H9 (cell line): ENCODE data around the gene MYT1. TPM values are rescaled to one million over a fixed set of nuclear protein-coding genes. Genes with fewer than 3 reads are reported as not detected.

Source experiments
- DNase-seq: peaks from one replicate; pipeline ENCODE4 v3.0.0-alpha.2; 2017
- H2AFZ ChIP-seq: one replicate; pipeline ENCODE4 v1.6.1; 2013; ENCODE audit warnings: mild to moderate bottlenecking, low read length, control low read depth, moderate library complexity
- H2AK5ac ChIP-seq: 2 replicates; pipeline ENCODE4 v1.6.1; 2013; ENCODE audit warnings: low read length, control low read depth, mixed read lengths; ENCODE audit not compliant: insufficient read length
- H2BK120ac ChIP-seq: one replicate; pipeline ENCODE4 v1.6.1; 2013; ENCODE audit warnings: low read depth, mild to moderate bottlenecking, low read length, control low read depth, inconsistent platforms; ENCODE audit not compliant: poor library complexity, severe bottlenecking
- H2BK12ac ChIP-seq: 2 replicates; pipeline ENCODE4 v1.6.1; 2013; ENCODE audit warnings: low read length, control low read depth, mixed read lengths, low read depth; ENCODE audit not compliant: insufficient read length
- H2BK15ac ChIP-seq: 2 replicates; pipeline ENCODE4 v1.6.1; 2013; ENCODE audit warnings: low read depth, low read length, control low read depth
- H2BK20ac ChIP-seq: one replicate; pipeline ENCODE4 v1.6.1; 2013; ENCODE audit warnings: low read depth, mild to moderate bottlenecking, low read length, control low read depth, inconsistent platforms; ENCODE audit not compliant: poor library complexity, severe bottlenecking
- H2BK5ac ChIP-seq: 2 replicates; pipeline ENCODE4 v1.6.1; 2013; ENCODE audit warnings: low read length, control low read depth, mixed read lengths; ENCODE audit not compliant: insufficient read length
- H3K14ac ChIP-seq: 2 replicates; pipeline ENCODE4 v1.6.1; 2013; ENCODE audit warnings: low read length, control low read depth; ENCODE audit not compliant: insufficient read depth
- H3K18ac ChIP-seq: 2 replicates; pipeline ENCODE4 v1.6.1; 2013; ENCODE audit warnings: low read depth, mild to moderate bottlenecking, mixed read lengths, low read length, control low read depth; ENCODE audit not compliant: insufficient read length
- H3K23ac ChIP-seq: 2 replicates; pipeline ENCODE4 v1.6.1; 2013; ENCODE audit warnings: low read length, control low read depth, mixed read lengths, low read depth; ENCODE audit not compliant: insufficient read length
- H3K23me2 ChIP-seq: 2 replicates; pipeline ENCODE4 v1.6.1; 2013; ENCODE audit warnings: low read depth, mild to moderate bottlenecking, mixed read lengths, low read length, control low read depth; ENCODE audit not compliant: insufficient read length, poor library complexity, severe bottlenecking
- H3K27ac ChIP-seq: 2 replicates; pipeline ENCODE4 v1.5.1; 2013; ENCODE audit warnings: low read length, control low read depth, mixed read lengths, low read depth; ENCODE audit not compliant: insufficient read length
- H3K27me3 ChIP-seq: 2 replicates; pipeline ENCODE4 v1.6.1; 2013; ENCODE audit warnings: low read length, control low read depth, inconsistent platforms; ENCODE audit not compliant: insufficient read depth
- H3K4ac ChIP-seq: 2 replicates; pipeline ENCODE4 v1.6.1; 2013; ENCODE audit warnings: low read depth, mild to moderate bottlenecking, control low read depth, inconsistent platforms, low read length, moderate library complexity
- H3K4me1 ChIP-seq: 2 replicates; pipeline ENCODE4 v1.6.1; 2013; ENCODE audit warnings: low read length, control low read depth, inconsistent platforms; ENCODE audit not compliant: insufficient read depth
- H3K4me2 ChIP-seq: 2 replicates; pipeline ENCODE4 v1.6.1; 2013; ENCODE audit warnings: low read length, control low read depth, mixed read lengths; ENCODE audit not compliant: insufficient read length, insufficient read depth
- H3K56ac ChIP-seq: 2 replicates; pipeline ENCODE4 v1.6.1; 2013; ENCODE audit warnings: low read depth, mild to moderate bottlenecking, mixed read lengths, low read length, control low read depth; ENCODE audit not compliant: insufficient read length
- H3K79me1 ChIP-seq: 2 replicates; pipeline ENCODE4 v1.6.1; 2013; ENCODE audit warnings: low read depth, mild to moderate bottlenecking, moderate library complexity, low read length, control low read depth, inconsistent platforms; ENCODE audit not compliant: insufficient read depth, poor library complexity, severe bottlenecking
- H3K79me2 ChIP-seq: 2 replicates; pipeline ENCODE4 v1.6.1; 2013; ENCODE audit warnings: low read length, control low read depth, inconsistent platforms; ENCODE audit not compliant: insufficient read depth
- H3K9ac ChIP-seq: 2 replicates; pipeline ENCODE4 v1.6.1; 2013; ENCODE audit warnings: low read length, control low read depth, mixed read lengths; ENCODE audit not compliant: insufficient read length; ENCODE audit errors: extremely low read depth
- H3K9me3 ChIP-seq: one replicate; pipeline ENCODE4 v1.6.1; 2013; ENCODE audit warnings: low read depth, low read length, inconsistent platforms; ENCODE audit not compliant: control insufficient read depth
- H3T11ph ChIP-seq: one replicate; pipeline ENCODE4 v1.6.1; 2013; ENCODE audit warnings: mild to moderate bottlenecking, low read length, control low read depth, inconsistent platforms
- H4K20me1 ChIP-seq: one replicate; pipeline ENCODE4 v1.6.1; 2013; ENCODE audit not compliant: control insufficient read depth, insufficient read length, insufficient read depth
- H4K5ac ChIP-seq: 2 replicates; pipeline ENCODE4 v1.6.1; 2013; ENCODE audit warnings: low read depth, mild to moderate bottlenecking, mixed read lengths, low read length, control low read depth; ENCODE audit not compliant: insufficient read length
- H4K8ac ChIP-seq: replicated peaks from 2 replicates; pipeline ENCODE4 v1.6.1; 2013; ENCODE audit warnings: low read length, control low read depth, mixed read lengths, low read depth; ENCODE audit not compliant: insufficient read length
- H4K91ac ChIP-seq: 2 replicates; pipeline ENCODE4 v1.6.1; 2013; ENCODE audit warnings: low read depth, mild to moderate bottlenecking, moderate library complexity, mixed read lengths, low read length, control low read depth; ENCODE audit not compliant: insufficient read length
- H3K27ac Mint-ChIP-seq, 3 experiments: 2 replicates in 2 of 3; 3 replicates in 1 of 3; pipeline ENCODE4 v1.8.0; 2020 to 2021; ENCODE audit warnings: mixed read lengths in 3 of 3, mild to moderate bottlenecking in 1 of 3, moderate library complexity in 1 of 3
- H3K27me3 Mint-ChIP-seq: 2 replicates; pipeline ENCODE4 v1.8.0; 2021; ENCODE audit warnings: low read depth, mild to moderate bottlenecking, moderate library complexity, mixed read lengths
- H3K36me3 Mint-ChIP-seq, 3 experiments: 2 replicates in 2 of 3; 3 replicates in 1 of 3; pipeline ENCODE4 v1.8.0; 2020 to 2021; ENCODE audit warnings: low read depth in 3 of 3, mixed read lengths in 3 of 3; ENCODE audit not compliant: insufficient read depth in 1 of 3
- H3K4me1 Mint-ChIP-seq, 2 experiments: 2 replicates each; pipeline ENCODE4 v1.8.0; 2020; ENCODE audit warnings: mixed read lengths in 2 of 2
- H3K4me3 Mint-ChIP-seq, 2 experiments: 2 replicates in 1 of 2; 3 replicates in 1 of 2; pipeline ENCODE4 v1.8.0; 2020 to 2021; ENCODE audit warnings: mild to moderate bottlenecking in 2 of 2, mixed read lengths in 2 of 2, moderate library complexity in 1 of 2
- H3K9me3 Mint-ChIP-seq, 2 experiments: 2 replicates in 1 of 2; 3 replicates in 1 of 2; pipeline ENCODE4 v1.8.0; 2020; ENCODE audit warnings: mild to moderate bottlenecking in 2 of 2, mixed read lengths in 2 of 2, moderate library complexity in 1 of 2
- WGBS: extraction: QIAGEN DNeasy Blood & Tissue Kit; methylation state at CpG from one replicate; pipeline ENCODE4 v1.1.7; 2013; ENCODE audit warnings: missing lambda C conversion rate, low lambda C conversion rate, mixed read lengths; ENCODE audit not compliant: insufficient read length; ENCODE audit errors: extremely low coverage; 5-methylcytosine and 5-hydroxymethylcytosine counted together
- total RNA-seq: library from RNA; stranded (reverse); gene quantifications from 2 replicates; pipeline ENCODE4 v1.2.1, GENCODE V29; 2021
- TF ChIP-seq, protein P1 (sequence below): fragments of 200-600 bp; sonication (generic); conservative IDR thresholded peaks from 3 replicates; pipeline ENCODE4 v1.8.0; 2021; ENCODE audit warnings: antibody characterized with exemption, mild to moderate bottlenecking

Gene MYT1
- total RNA-seq, 1 experiment from 2014 or later: 0.79 TPM

DNA sequence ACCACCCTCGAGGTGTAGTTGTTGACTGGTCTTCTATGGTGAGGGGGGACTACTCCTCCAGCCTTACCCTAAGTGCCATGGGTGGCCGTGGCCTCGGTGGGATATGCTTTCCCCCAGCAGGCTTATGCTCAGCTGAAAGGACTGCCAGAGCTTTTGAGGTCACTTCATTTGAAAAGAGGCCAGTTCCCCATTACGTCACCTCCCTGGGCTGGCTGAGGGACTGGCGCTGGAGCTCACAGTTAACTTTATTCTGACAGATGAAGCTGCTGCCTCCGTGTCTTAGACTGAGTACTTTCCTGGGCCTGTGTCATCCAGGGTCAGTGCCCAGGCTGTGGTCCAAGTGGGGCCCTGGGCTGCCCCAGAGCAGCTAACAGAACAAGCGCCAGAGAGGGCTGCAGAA is 48.5 kb downstream of the MYT1 start:
- no peak overlapping the region for H2BK5ac ChIP-seq
- H4K8ac ChIP-seq: no peak overlapping the region
- H3K4ac ChIP-seq: no peak overlapping the region
- H3K18ac ChIP-seq: no peak overlapping the region
- H3K36me3 Mint-ChIP-seq: no peaks in the 10 kb centered on the region; a peak in 1 of 7 replicates
- no peak overlapping the region for H3K9ac ChIP-seq
- no peak overlapping the region for H3K23ac ChIP-seq
- H2BK12ac ChIP-seq: no peak overlapping the region
- no peak overlapping the region for H3K56ac ChIP-seq
- no CpG with 5 or more reads among the region's 7 CpGs for WGBS
- no peak overlapping the region for H2BK20ac ChIP-seq
- H3K23me2 ChIP-seq: peaks cover 2% of the 10 kb centered on the region
- no peaks in the 10 kb centered on the region for H3K79me1 ChIP-seq
- H2AFZ ChIP-seq: no peak overlapping the region
- no peaks in the 10 kb centered on the region for H3K79me2 ChIP-seq
- no peak overlapping the region for H3K14ac ChIP-seq
- H3K4me3 Mint-ChIP-seq: no peak overlapping the region
- H4K5ac ChIP-seq: no peak overlapping the region
- no peaks in the 10 kb centered on the region for H3K9me3 ChIP-seq
- H3K27ac Mint-ChIP-seq: peak overlapping the region in 1 of 3 experiments; percentile 40; a peak in 1 of 7 replicates
- H3K4me1 Mint-ChIP-seq: peaks cover 11 to 12% of the 10 kb centered on the region in 2 experiments
- H3K4me1 ChIP-seq: no peaks in the 10 kb centered on the region
- DNase-seq: no peak
- no peaks in the 10 kb centered on the region for H3K9me3 Mint-ChIP-seq
- H3K4me2 ChIP-seq: no peak overlapping the region
- no peak overlapping the region for H2BK120ac ChIP-seq
- H4K20me1 ChIP-seq: peaks cover 2% of the 10 kb centered on the region
- no peak overlapping the region for H3K27ac ChIP-seq
- H3K27me3 Mint-ChIP-seq: peaks cover 6% of the 10 kb centered on the region
- no peak overlapping the region for H4K91ac ChIP-seq
- no peaks in the 10 kb centered on the region for H3K27me3 ChIP-seq
- TF ChIP-seq, protein P1, sequence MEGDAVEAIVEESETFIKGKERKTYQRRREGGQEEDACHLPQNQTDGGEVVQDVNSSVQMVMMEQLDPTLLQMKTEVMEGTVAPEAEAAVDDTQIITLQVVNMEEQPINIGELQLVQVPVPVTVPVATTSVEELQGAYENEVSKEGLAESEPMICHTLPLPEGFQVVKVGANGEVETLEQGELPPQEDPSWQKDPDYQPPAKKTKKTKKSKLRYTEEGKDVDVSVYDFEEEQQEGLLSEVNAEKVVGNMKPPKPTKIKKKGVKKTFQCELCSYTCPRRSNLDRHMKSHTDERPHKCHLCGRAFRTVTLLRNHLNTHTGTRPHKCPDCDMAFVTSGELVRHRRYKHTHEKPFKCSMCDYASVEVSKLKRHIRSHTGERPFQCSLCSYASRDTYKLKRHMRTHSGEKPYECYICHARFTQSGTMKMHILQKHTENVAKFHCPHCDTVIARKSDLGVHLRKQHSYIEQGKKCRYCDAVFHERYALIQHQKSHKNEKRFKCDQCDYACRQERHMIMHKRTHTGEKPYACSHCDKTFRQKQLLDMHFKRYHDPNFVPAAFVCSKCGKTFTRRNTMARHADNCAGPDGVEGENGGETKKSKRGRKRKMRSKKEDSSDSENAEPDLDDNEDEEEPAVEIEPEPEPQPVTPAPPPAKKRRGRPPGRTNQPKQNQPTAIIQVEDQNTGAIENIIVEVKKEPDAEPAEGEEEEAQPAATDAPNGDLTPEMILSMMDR: no peak
- no peak overlapping the region for H3T11ph ChIP-seq
- H2BK15ac ChIP-seq: no peak overlapping the region
- no peak overlapping the region for H2AK5ac ChIP-seq
